Mesenchymal stem cell (in vitro differentiated cells and primary cell): ENCODE results near the gene CCDC187.
A peak's percentile ranks its signal among the peaks of the same experiment; 100 is the strongest.

ENCODE experiments used
- DNase-seq: peaks from one replicate; pipeline ENCODE4 v3.0.0-alpha.2; 2013
- H2AFZ ChIP-seq: one replicate; pipeline ENCODE4 v1.6.1; 2013; ENCODE audit warnings: low read depth, mild to moderate bottlenecking, control low read depth, inconsistent platforms, low read length, moderate library complexity
- H2AK5ac ChIP-seq: 2 replicates; pipeline ENCODE4 v1.6.1; 2013; ENCODE audit warnings: low read length, moderate library complexity, mild to moderate bottlenecking, inconsistent platforms; ENCODE audit not compliant: severe bottlenecking
- H2BK120ac ChIP-seq: one replicate; pipeline ENCODE4 v1.6.1; 2013; ENCODE audit warnings: low read depth, mild to moderate bottlenecking, inconsistent platforms, low read length, moderate library complexity
- H2BK12ac ChIP-seq, 2 experiments: one replicate each; pipeline ENCODE4 v1.6.1; 2013; ENCODE audit warnings: inconsistent platforms in 2 of 2, low read length in 2 of 2, mild to moderate bottlenecking in 2 of 2, moderate library complexity in 2 of 2, control low read depth in 1 of 2
- H2BK15ac ChIP-seq: one replicate; pipeline ENCODE4 v1.6.1; 2013; ENCODE audit warnings: mild to moderate bottlenecking, low read depth, inconsistent platforms; ENCODE audit not compliant: poor library complexity, severe bottlenecking
- H2BK5ac ChIP-seq: 2 replicates; pipeline ENCODE4 v1.6.1; 2013; ENCODE audit warnings: low read depth, mild to moderate bottlenecking, low read length, control low read depth, inconsistent platforms; ENCODE audit not compliant: poor library complexity, severe bottlenecking
- H3K14ac ChIP-seq, 2 experiments: one replicate each; pipeline ENCODE4 v1.6.1; 2013; ENCODE audit warnings: inconsistent platforms in 2 of 2, low read length in 2 of 2, control low read depth in 1 of 2, mild to moderate bottlenecking in 1 of 2, moderate library complexity in 1 of 2
- H3K18ac ChIP-seq, 2 experiments: one replicate each; pipeline ENCODE4 v1.6.1; 2013; ENCODE audit warnings: inconsistent platforms in 2 of 2, low read length in 2 of 2, control low read depth in 1 of 2, low read depth in 1 of 2, mild to moderate bottlenecking in 1 of 2
- H3K23ac ChIP-seq, 2 experiments: one replicate each; pipeline ENCODE4 v1.6.1; 2013; ENCODE audit warnings: inconsistent platforms in 2 of 2, low read length in 2 of 2, mild to moderate bottlenecking in 2 of 2, moderate library complexity in 2 of 2, control low read depth in 1 of 2
- H3K27ac ChIP-seq: 2 replicates; pipeline ENCODE4 v1.5.1; 2013; ENCODE audit warnings: mild to moderate bottlenecking, moderate library complexity, low read length, control low read depth, inconsistent platforms; ENCODE audit not compliant: poor library complexity, severe bottlenecking
- H3K27me3 ChIP-seq, 2 experiments: 2 replicates each; pipeline versions ENCODE4 v1.6.1 to v1.7.0; 2013; ENCODE audit warnings: low read length in 2 of 2, mild to moderate bottlenecking in 2 of 2, moderate library complexity in 2 of 2, control low read depth in 1 of 2, inconsistent platforms in 1 of 2; ENCODE audit not compliant: control insufficient read depth in 1 of 2, insufficient read depth in 1 of 2
- H3K36me3 ChIP-seq, 2 experiments: 2 replicates each; pipeline versions ENCODE4 v1.6.1 to v1.7.0; 2013; ENCODE audit warnings: low read length in 2 of 2, control low read depth in 1 of 2, inconsistent platforms in 1 of 2, low read depth in 1 of 2, mild to moderate bottlenecking in 1 of 2; ENCODE audit not compliant: insufficient read depth in 2 of 2, control insufficient read depth in 1 of 2
- H3K4ac ChIP-seq, 2 experiments: one replicate each; pipeline ENCODE4 v1.6.1; 2013; ENCODE audit warnings: inconsistent platforms in 2 of 2, low read length in 2 of 2, mild to moderate bottlenecking in 2 of 2, moderate library complexity in 2 of 2, control low read depth in 1 of 2, low read depth in 1 of 2
- H3K4me1 ChIP-seq: 2 replicates; pipeline ENCODE4 v1.6.1; 2013; ENCODE audit warnings: low read depth, low read length, control low read depth; ENCODE audit not compliant: control insufficient read depth, insufficient read depth
- H3K4me2 ChIP-seq: 2 replicates; pipeline ENCODE4 v1.6.1; 2013; ENCODE audit warnings: low read length, mild to moderate bottlenecking, inconsistent platforms; ENCODE audit not compliant: poor library complexity, severe bottlenecking
- H3K4me3 ChIP-seq, 2 experiments: 2 replicates each; pipeline versions ENCODE4 v1.5.1 to v1.7.0; 2013; ENCODE audit warnings: low read length in 2 of 2, mild to moderate bottlenecking in 2 of 2, control low read depth in 1 of 2, low read depth in 1 of 2; ENCODE audit not compliant: insufficient read depth in 1 of 2
- H3K79me1 ChIP-seq: replicated peaks from 2 replicates; pipeline ENCODE4 v1.6.1; 2013; ENCODE audit warnings: mild to moderate bottlenecking, control low read depth, low read length, inconsistent platforms; ENCODE audit not compliant: poor library complexity, severe bottlenecking
- H3K9ac ChIP-seq: 2 replicates; pipeline ENCODE4 v1.7.0; 2013; ENCODE audit warnings: mild to moderate bottlenecking, low read length, moderate library complexity
- H3K9me3 ChIP-seq: 2 replicates; pipeline ENCODE4 v1.7.0; 2013; ENCODE audit warnings: mild to moderate bottlenecking, low read length; ENCODE audit not compliant: control insufficient read depth
- H4K8ac ChIP-seq: one replicate; pipeline ENCODE4 v1.6.1; 2013; ENCODE audit warnings: inconsistent platforms, mild to moderate bottlenecking, low read length, moderate library complexity
- H4K91ac ChIP-seq: one replicate; pipeline ENCODE4 v1.6.1; 2013; ENCODE audit warnings: mild to moderate bottlenecking, low read length, inconsistent platforms
- WGBS: methylation state at CpG from one replicate; pipeline ENCODE4 v1.1.7; 2013; ENCODE audit warnings: mixed read lengths; 5-methylcytosine and 5-hydroxymethylcytosine counted together

CCDC187 gene

GRCh38 chr9:136312436-136312835 is 8.5 kb upstream of the CCDC187 start:
- Histone ChIP-seq H3K4ac (no peak overlapping the region), H2BK12ac (no peak overlapping the region), H2BK5ac (no peak overlapping the region), H2BK15ac (no peak overlapping the region), H3K9ac (no peak overlapping the region), H3K23ac (no peak overlapping the region), H2BK120ac (no peak overlapping the region), H3K27me3 (peaks cover 0 to 39% of the 10 kb centered on the region in 2 experiments), H4K91ac (no peak overlapping the region), H4K8ac (no peak overlapping the region), H2AK5ac (no peak overlapping the region), H3K9me3 (peaks cover 13% of the 10 kb centered on the region), H2AFZ (no peak overlapping the region), H3K36me3 (peaks cover 0 to under 1% of the 10 kb centered on the region in 2 experiments), H3K27ac (no peak overlapping the region), H3K4me3 (no peak overlapping the region), H3K4me1 (peaks cover 11% of the 10 kb centered on the region), H3K4me2 (no peak overlapping the region), H3K14ac (no peak overlapping the region), H3K79me1 (no peaks in the 10 kb centered on the region), H3K18ac (no peak overlapping the region)
- DNase-seq = peak; percentile 55
- 79% methylated on average over 12 of the region's 12 CpGs for WGBS

GRCh38 chr9:136312009-136312375 is 8.1 kb upstream of the CCDC187 start:
- 68% methylated on average over 9 of the region's 10 CpGs for WGBS
- no peak overlapping the region for H2AK5ac ChIP-seq

DNA sequence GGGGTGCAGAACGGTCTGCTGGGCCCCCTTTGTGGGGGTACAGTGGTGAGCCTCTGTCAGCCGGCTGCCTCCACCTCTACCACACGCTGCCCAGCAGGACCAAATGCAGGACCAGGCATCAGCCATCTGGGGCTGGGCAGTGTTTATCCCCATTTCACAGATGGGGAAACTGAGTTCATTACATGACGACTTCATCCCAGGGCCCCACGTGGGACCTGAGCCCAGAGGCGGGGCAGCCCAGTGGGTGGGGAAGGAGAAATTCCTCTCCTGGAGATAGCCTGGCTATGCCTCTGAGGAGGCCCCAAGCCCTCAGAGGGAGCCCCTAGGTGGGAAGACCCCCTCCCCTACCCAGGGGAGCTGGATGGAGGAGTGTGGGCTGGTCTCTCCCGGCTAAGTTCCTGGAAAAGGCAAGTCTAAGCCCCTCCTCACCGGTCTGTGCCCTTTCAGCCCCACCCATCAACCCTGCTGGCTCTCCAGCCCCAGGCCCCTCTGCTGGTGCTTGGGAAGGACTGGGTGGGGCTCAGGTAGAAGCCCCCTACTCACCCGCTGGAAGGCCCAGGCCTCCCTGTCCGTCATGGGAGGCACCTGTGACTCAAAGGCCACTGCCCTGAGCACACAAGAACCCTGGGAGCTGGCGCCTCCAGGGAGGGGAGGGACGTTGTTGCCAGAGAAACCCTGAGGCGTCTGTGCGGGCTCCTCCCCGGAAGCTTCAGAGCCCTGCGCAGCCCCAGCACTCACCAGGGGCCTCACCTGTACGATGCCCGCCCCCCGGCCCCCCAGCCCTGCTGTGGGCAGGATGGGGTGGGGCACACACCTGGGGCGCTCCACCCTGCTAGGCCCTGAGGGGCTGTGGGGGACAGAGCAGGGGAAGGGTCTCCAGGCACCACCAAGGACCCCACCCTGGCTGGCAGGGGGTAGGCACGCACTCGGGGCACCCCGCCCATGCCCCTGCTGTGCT is 7.4 kb upstream of the CCDC187 start:
- no peak overlapping the region for H2BK120ac ChIP-seq
- no peak overlapping the region for H2BK5ac ChIP-seq
- H3K4ac ChIP-seq = peak overlapping the region in 1 of 2 experiments; percentile 13
- no peak overlapping the region for H2BK15ac ChIP-seq
- peaks cover 12% of the 10 kb centered on the region for H3K4me1 ChIP-seq
- no peak overlapping the region for H3K14ac ChIP-seq
- peaks cover 13% of the 10 kb centered on the region for H3K9me3 ChIP-seq
- no peak overlapping the region for H3K4me3 ChIP-seq
- H3K27ac ChIP-seq = no peak overlapping the region
- 65% methylated on average over 21 of the region's 23 CpGs for WGBS
- no peak overlapping the region for H3K18ac ChIP-seq
- no peak overlapping the region for H2BK12ac ChIP-seq
- H2AK5ac ChIP-seq = no peak overlapping the region
- DNase-seq = no peak
- H3K23ac ChIP-seq = no peak overlapping the region
- no peak overlapping the region for H3K4me2 ChIP-seq
- no peak overlapping the region for H2AFZ ChIP-seq
- no peak overlapping the region for H3K9ac ChIP-seq
- no peak overlapping the region for H4K91ac ChIP-seq
- peaks cover 0 to 50% of the 10 kb centered on the region in 2 experiments for H3K27me3 ChIP-seq
- no peaks in the 10 kb centered on the region for H3K79me1 ChIP-seq
- no peak overlapping the region for H4K8ac ChIP-seq
- no peaks in the 10 kb centered on the region for H3K36me3 ChIP-seq

More at GRCh38 chr9:136312009-136312375, 8.1 kb upstream of the CCDC187 start:
- H3K4me1 ChIP-seq = peaks cover 12% of the 10 kb centered on the region
- peak overlapping the region in 1 of 2 experiments; percentile 13 for H3K4ac ChIP-seq
- H3K27me3 ChIP-seq = peaks cover 0 to 43% of the 10 kb centered on the region in 2 experiments
- no peak overlapping the region for H2BK5ac ChIP-seq
- no peaks in the 10 kb centered on the region for H3K36me3 ChIP-seq
- no peak overlapping the region for H3K4me3 ChIP-seq
- H3K79me1 ChIP-seq = no peaks in the 10 kb centered on the region
- no peak overlapping the region for H3K27ac ChIP-seq
- H2AFZ ChIP-seq = no peak overlapping the region
- H4K8ac ChIP-seq = no peak overlapping the region
- peaks cover 13% of the 10 kb centered on the region for H3K9me3 ChIP-seq
- H3K23ac ChIP-seq = no peak overlapping the region
- no peak for DNase-seq
- no peak overlapping the region for H3K4me2 ChIP-seq
- no peak overlapping the region for H3K18ac ChIP-seq
- H2BK12ac ChIP-seq = no peak overlapping the region
- no peak overlapping the region for H2BK120ac ChIP-seq
- H4K91ac ChIP-seq = no peak overlapping the region
- H3K14ac ChIP-seq = no peak overlapping the region
- no peak overlapping the region for H2BK15ac ChIP-seq
- no peak overlapping the region for H3K9ac ChIP-seq

- peaks cover 8% of the 10 kb centered on the region for H3K9me3 ChIP-seq
- H3K4me3 ChIP-seq = no peak overlapping the region
- no peak overlapping the region for H2AK5ac ChIP-seq
- no peak overlapping the region for H3K23ac ChIP-seq
- H3K4ac ChIP-seq = no peak overlapping the region
- H3K27ac ChIP-seq = no peak overlapping the region
- H2AFZ ChIP-seq = no peak overlapping the region
- peaks cover 12% of the 10 kb centered on the region for H3K4me1 ChIP-seq
- H3K18ac ChIP-seq = no peak overlapping the region
- no peaks in the 10 kb centered on the region for H3K79me1 ChIP-seq
- no peak overlapping the region for H2BK120ac ChIP-seq
- no peak overlapping the region for H2BK5ac ChIP-seq
- peaks cover 0 to 59% of the 10 kb centered on the region in 2 experiments for H3K27me3 ChIP-seq
- H2BK15ac ChIP-seq = no peak overlapping the region
- no peak overlapping the region for H3K4me2 ChIP-seq
- H4K8ac ChIP-seq = no peak overlapping the region
- H3K9ac ChIP-seq = no peak overlapping the region
- DNase-seq = no peak
- no peaks in the 10 kb centered on the region for H3K36me3 ChIP-seq
- no peak overlapping the region for H4K91ac ChIP-seq
- no peak overlapping the region for H2BK12ac ChIP-seq
- 88% methylated on average over 28 of the region's 28 CpGs for WGBS
- H3K14ac ChIP-seq = peak overlapping the region in 1 of 2 experiments; percentile 86
Observed at GRCh38 chr9:136310273-136311030, 6.6 kb upstream of the CCDC187 start.
